HepG2 (cell line): ENCODE data around the gene KDM5D.

ENCODE experiments used
- CHD4 ChIP-seq: fragments of 200-600 bp; sonication (generic); IDR thresholded peaks from 2 replicates; pipeline ENCODE4 v1.7.0; 2017; ENCODE audit warnings: mild to moderate bottlenecking, low read length, borderline replicate concordance
- CTCF ChIP-seq: sonication (generic); formaldehyde crosslinking; IDR thresholded peaks from 2 replicates; pipeline ENCODE4 v1.5.0; 2020; ENCODE audit warnings: mild to moderate bottlenecking, missing genetic modification reagents, moderate library complexity
- EZH2 ChIP-seq: conservative IDR thresholded peaks from 2 replicates; pipeline ENCODE4 v1.6.1; 2012; ENCODE audit warnings: mild to moderate bottlenecking, low read depth, low read length, moderate library complexity
- GABPA ChIP-seq, 2 experiments: IDR thresholded peaks; 2 replicates each; pipeline ENCODE4 v1.6.1; 2011 to 2016; ENCODE audit warnings: low read depth in 2 of 2, low read length in 1 of 2, missing biosample characterization in 1 of 2, missing genetic modification characterization in 1 of 2
- KIAA2018 ChIP-seq: sonication (generic); formaldehyde crosslinking; IDR thresholded peaks from 2 replicates; pipeline ENCODE4 v1.5.0; 2020; ENCODE audit warnings: mild to moderate bottlenecking, missing genetic modification reagents, borderline replicate concordance
- MAX ChIP-seq: IDR thresholded peaks from 2 replicates; pipeline ENCODE4 v1.6.1; 2012; ENCODE audit warnings: inconsistent platforms
- POLR2AphosphoS5 ChIP-seq: IDR thresholded peaks from 2 replicates; pipeline ENCODE4 v1.6.1; 2012; ENCODE audit warnings: low read depth, low read length
- RBFOX2 ChIP-seq: fragments of 200-400 bp; formaldehyde crosslinking; IDR thresholded peaks from 2 replicates; pipeline ENCODE4 v1.6.1; 2017; ENCODE audit warnings: low read depth, mild to moderate bottlenecking, low read length
- SALL2 ChIP-seq: sonication (generic); formaldehyde crosslinking; IDR thresholded peaks from 2 replicates; pipeline ENCODE4 v1.8.1; 2023; ENCODE audit warnings: mild to moderate bottlenecking, missing genetic modification reagents, inconsistent platforms
- ZBTB21 ChIP-seq: sonication (generic); formaldehyde crosslinking; IDR thresholded peaks from 2 replicates; pipeline ENCODE4 v1.4.0; 2020; ENCODE audit warnings: missing genetic modification reagents
- ZBTB42 ChIP-seq: sonication (generic); formaldehyde crosslinking; IDR thresholded peaks from 2 replicates; pipeline ENCODE4 v1.5.0; 2020; ENCODE audit warnings: mild to moderate bottlenecking, missing genetic modification reagents
- ZKSCAN5 ChIP-seq: sonication (generic); formaldehyde crosslinking; IDR thresholded peaks from 2 replicates; pipeline ENCODE4 v1.5.1; 2020; ENCODE audit warnings: mild to moderate bottlenecking, missing genetic modification reagents

DNA sequence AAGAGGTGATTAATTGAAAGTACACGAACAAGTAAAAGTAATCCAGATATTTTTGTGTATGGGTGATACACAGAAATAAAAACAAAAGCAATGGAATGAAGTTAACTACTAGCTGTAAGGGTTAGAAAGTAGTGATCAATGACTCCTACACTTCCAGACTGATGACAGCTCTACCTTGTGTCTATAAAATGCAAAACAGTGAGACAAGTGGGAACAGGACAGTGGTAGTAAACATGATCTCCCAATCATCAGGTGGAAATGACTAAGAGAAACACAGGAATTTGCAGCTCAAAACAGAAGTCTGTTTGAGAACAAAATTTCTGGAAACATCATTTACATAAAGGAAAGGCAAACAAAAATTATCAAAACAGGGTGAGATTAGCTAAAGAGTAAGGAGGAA, 10.1 kb downstream of the KDM5D start:
- TF ChIP-seq RBFOX2 = no peak
- no peak for TF ChIP-seq ZBTB42
- TF ChIP-seq CHD4 = no peak
- TF ChIP-seq SALL2 (CRISPR knock-in tag) = no peak
- TF ChIP-seq ZKSCAN5 = no peak
- no peak for TF ChIP-seq GABPA (IDR thresholded peaks at IDR 0.05; ENCODE audit: low read depth, low read length)
- TF ChIP-seq GABPA (CRISPR knock-in tag; IDR thresholded peaks at IDR 0.05; ENCODE audit: low read depth) = no peak
- no peak for TF ChIP-seq ZBTB21 (CRISPR knock-in tag)
- no peak for TF ChIP-seq CTCF
- no peak for TF ChIP-seq POLR2AphosphoS5
- no peak for TF ChIP-seq KIAA2018 (CRISPR knock-in tag)
- TF ChIP-seq EZH2 = no peak
- no peak for TF ChIP-seq MAX
